Measurements from ENCODE around the gene MAP3K15. TPM values are rescaled to one million over a fixed set of nuclear protein-coding genes. Genes with fewer than 3 reads are reported as not detected.

Gene MAP3K15
- total and polyA plus RNA-seq, 2 of the 13 experiments (the other 11 are each of a cell fraction or from before 2014, with no cell fraction given): 3.9 to 6.4 TPM

GRCh38 chrX:19332983-19333382 is 182.3 kb downstream of the MAP3K15 start:
- Histone ChIP-seq H3K27ac (ENCODE audit: extremely low read length, insufficient read depth, low read length) (no peak overlapping the region), H2AFZ (ENCODE audit: low read length) (no peak overlapping the region), H3K9ac (ENCODE audit: insufficient read depth, low read depth, low read length) (no peak overlapping the region), H3K9me3 (ENCODE audit: low read length) (no peaks in the 10 kb centered on the region), H3K79me2 (ENCODE audit: insufficient read depth, low read length) (no peaks in the 10 kb centered on the region), H3K36me3 (replicated peaks in 1 of 2; ENCODE audit: control insufficient read depth in 1 of 2, insufficient read depth in 2 of 2, low read length in 2 of 2) (no peaks in the 10 kb centered on the region), H3K4me1 (ENCODE audit: insufficient read depth, low read length) (no peaks in the 10 kb centered on the region), H3K27me3 (ENCODE audit: control insufficient read depth in 1 of 2, insufficient read depth in 2 of 2, low read length in 2 of 2) (no peaks in the 10 kb centered on the region; a peak in 1 of 5 replicates), H4K20me1 (ENCODE audit: insufficient read depth, low read length) (no peaks in the 10 kb centered on the region), H3K4me3 (replicated peaks in 1 of 3; ENCODE audit: insufficient read depth in 1 of 3, low read depth in 2 of 3, low read length in 3 of 3) (no peak overlapping the region), H3K4me2 (ENCODE audit: low read depth, low read length) (no peak overlapping the region)
- ATAC-seq (no peak), DNase-seq (ENCODE audit: low spot score) (no peak), FAIRE-seq (no peak)
- BruUV-seq (replicated peaks): no TSS peak
- TF ChIP-seq ATF2 (CRISPR knock-in tag; IDR thresholded peaks at IDR 0.05) (no peak), ZNF615 (CRISPR knock-in tag; IDR thresholded peaks at IDR 0.05; ENCODE audit: borderline replicate concordance) (no peak), GLMP (CRISPR knock-in tag; IDR thresholded peaks at IDR 0.05; ENCODE audit: borderline replicate concordance) (no peak), ZNF333 (CRISPR knock-in tag; IDR thresholded peaks at IDR 0.05; ENCODE audit: borderline replicate concordance) (no peak)
- POLR2A ChIA-PET: no interaction called here
- intact Hi-C loops (cut with micrococcal nuclease; ENCODE audit: unreplicated experiment) (no loop called here), in situ Hi-C loops (cut with HindIII; ENCODE audit: extremely low pct_ligation_motif_present, low pct_unique_long_range_greater_than_20kb) (loop anchor here (5.0 to 25.0 kb wide), 3 partner anchors 318 to 936 kb away; no protein-coding TSS in a partner anchor)
- WGBS (ENCODE audit: low lambda C conversion rate): 11% methylated on average over 1 of the region's 5 CpGs
- CTCF ChIA-PET (ENCODE audit: low intra/inter-chr PET ratio, low total read pairs): interaction anchor here (3.0 to 3.8 kb wide), 2 partner anchors 292 to 316 kb away, joined by 20 to 39 read pairs; no protein-coding TSS in a partner anchor

GRCh38 chrX:19331831-19332230 is 183.5 kb downstream of the MAP3K15 start:
- WGBS (ENCODE audit: low lambda C conversion rate): 67% methylated on average over 9 of the region's 10 CpGs
- Histone ChIP-seq H3K4me3 (replicated peaks in 1 of 3; ENCODE audit: insufficient read depth in 1 of 3, low read depth in 2 of 3, low read length in 3 of 3) (no peak overlapping the region), H2AFZ (ENCODE audit: low read length) (no peak overlapping the region), H3K9me3 (ENCODE audit: low read length) (no peaks in the 10 kb centered on the region), H3K27ac (ENCODE audit: extremely low read length, insufficient read depth, low read length) (no peak overlapping the region), H3K79me2 (ENCODE audit: insufficient read depth, low read length) (no peaks in the 10 kb centered on the region), H3K4me2 (ENCODE audit: low read depth, low read length) (no peak overlapping the region), H3K4me1 (ENCODE audit: insufficient read depth, low read length) (no peaks in the 10 kb centered on the region), H3K9ac (ENCODE audit: insufficient read depth, low read depth, low read length) (no peak overlapping the region), H3K27me3 (ENCODE audit: control insufficient read depth in 1 of 2, insufficient read depth in 2 of 2, low read length in 2 of 2) (no peaks in the 10 kb centered on the region; a peak in 1 of 5 replicates), H4K20me1 (ENCODE audit: insufficient read depth, low read length) (no peaks in the 10 kb centered on the region), H3K36me3 (replicated peaks in 1 of 2; ENCODE audit: control insufficient read depth in 1 of 2, insufficient read depth in 2 of 2, low read length in 2 of 2) (no peaks in the 10 kb centered on the region)
- ChIA-PET POLR2A (no interaction called here), CTCF (ENCODE audit: low intra/inter-chr PET ratio, low total read pairs) (no interaction called here)
- FAIRE-seq (no peak), ATAC-seq (no peak), DNase-seq (ENCODE audit: low spot score) (no peak)
- intact Hi-C loops (cut with micrococcal nuclease; ENCODE audit: unreplicated experiment): no loop called here
- in situ Hi-C loops (cut with HindIII; ENCODE audit: extremely low pct_ligation_motif_present, low pct_unique_long_range_greater_than_20kb): loop anchor here (5.0 to 25.0 kb wide), 3 partner anchors 317 to 935 kb away; no protein-coding TSS in a partner anchor
- BruUV-seq (replicated peaks): no TSS peak
- TF ChIP-seq SRF (IDR thresholded peaks at IDR 0.05; ENCODE audit: low read depth, low read length) (no peak), ZNF367 (CRISPR knock-in tag; IDR thresholded peaks at IDR 0.05; ENCODE audit: borderline replicate concordance) (no peak), ZNF274 (CRISPR knock-in tag; IDR thresholded peaks at IDR 0.05) (no peak), ZNF556 (CRISPR knock-in tag; IDR thresholded peaks at IDR 0.05; ENCODE audit: borderline replicate concordance) (no peak), EEA1 (CRISPR knock-in tag; IDR thresholded peaks at IDR 0.05; ENCODE audit: borderline replicate concordance) (no peak), HNRNPK (IDR thresholded peaks at IDR 0.05; ENCODE audit: low read depth, low read length, poor library complexity, severe bottlenecking) (no peak), KDM1A (CRISPR knock-in tag; IDR thresholded peaks at IDR 0.05) (no peak), KAT8 (CRISPR knock-in tag; IDR thresholded peaks at IDR 0.05) (no peak), MBNL3 (CRISPR knock-in tag; conservative IDR thresholded peaks at IDR 0.05) (no peak), MTF2 (CRISPR knock-in tag; IDR thresholded peaks at IDR 0.05; ENCODE audit: borderline replicate concordance) (no peak), DMTF1 (CRISPR knock-in tag; IDR thresholded peaks at IDR 0.05) (no peak)
